Measurements from ENCODE around the gene CD99L2. TPM values are rescaled to one million over a fixed set of nuclear protein-coding genes. Genes with fewer than 3 reads are reported as not detected.

Gene CD99L2
- total and polyA plus RNA-seq, 12 donors = 20.0 to 102 (median 55.4) TPM

DNA sequence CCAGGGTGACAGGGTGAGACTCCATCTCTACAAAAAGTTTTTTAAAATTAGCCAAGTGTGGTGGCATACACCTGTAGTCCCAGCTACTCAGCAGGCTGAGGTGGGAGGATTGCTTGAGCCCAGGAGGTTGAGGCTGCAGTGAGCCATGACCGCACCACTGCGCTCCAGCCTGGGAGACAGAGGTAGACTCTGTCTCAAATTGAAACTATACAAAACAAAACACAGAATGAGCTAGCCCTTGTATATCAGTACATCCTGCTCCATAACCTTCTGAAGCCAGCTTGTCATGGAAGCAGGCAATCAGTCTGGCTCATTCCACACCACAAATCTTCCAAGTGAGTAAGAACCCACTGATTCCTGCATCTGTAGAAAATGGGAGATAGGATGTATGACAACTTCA is 49.0 kb downstream of the CD99L2 start:
- Histone ChIP-seq H3K36me3 (replicated peaks in 1 of 2) (no peaks in the 10 kb centered on the region), H3K4me1 (replicated peaks in 1 of 2) (no peaks in the 10 kb centered on the region), H3K27me3 (no peaks in the 10 kb centered on the region), H3K27ac (no peak overlapping the region), H3K9me3 (replicated peaks in 1 of 3) (no peaks in the 10 kb centered on the region), H3K4me3 (no peak overlapping the region)
- TF ChIP-seq, protein P1, sequence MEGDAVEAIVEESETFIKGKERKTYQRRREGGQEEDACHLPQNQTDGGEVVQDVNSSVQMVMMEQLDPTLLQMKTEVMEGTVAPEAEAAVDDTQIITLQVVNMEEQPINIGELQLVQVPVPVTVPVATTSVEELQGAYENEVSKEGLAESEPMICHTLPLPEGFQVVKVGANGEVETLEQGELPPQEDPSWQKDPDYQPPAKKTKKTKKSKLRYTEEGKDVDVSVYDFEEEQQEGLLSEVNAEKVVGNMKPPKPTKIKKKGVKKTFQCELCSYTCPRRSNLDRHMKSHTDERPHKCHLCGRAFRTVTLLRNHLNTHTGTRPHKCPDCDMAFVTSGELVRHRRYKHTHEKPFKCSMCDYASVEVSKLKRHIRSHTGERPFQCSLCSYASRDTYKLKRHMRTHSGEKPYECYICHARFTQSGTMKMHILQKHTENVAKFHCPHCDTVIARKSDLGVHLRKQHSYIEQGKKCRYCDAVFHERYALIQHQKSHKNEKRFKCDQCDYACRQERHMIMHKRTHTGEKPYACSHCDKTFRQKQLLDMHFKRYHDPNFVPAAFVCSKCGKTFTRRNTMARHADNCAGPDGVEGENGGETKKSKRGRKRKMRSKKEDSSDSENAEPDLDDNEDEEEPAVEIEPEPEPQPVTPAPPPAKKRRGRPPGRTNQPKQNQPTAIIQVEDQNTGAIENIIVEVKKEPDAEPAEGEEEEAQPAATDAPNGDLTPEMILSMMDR (IDR thresholded peaks at IDR 0.05) = no peak
- no peak for TF ChIP-seq POLR2A (IDR thresholded peaks at IDR 0.05)
- DNase-seq = no peak
- whole genome bisulfite sequencing, 4 donors = 93 to 100% (median 96%) methylated on average over 2 of the region's 2 CpGs
- intact Hi-C loops (cut with DNase I) = no loop called here

DNA sequence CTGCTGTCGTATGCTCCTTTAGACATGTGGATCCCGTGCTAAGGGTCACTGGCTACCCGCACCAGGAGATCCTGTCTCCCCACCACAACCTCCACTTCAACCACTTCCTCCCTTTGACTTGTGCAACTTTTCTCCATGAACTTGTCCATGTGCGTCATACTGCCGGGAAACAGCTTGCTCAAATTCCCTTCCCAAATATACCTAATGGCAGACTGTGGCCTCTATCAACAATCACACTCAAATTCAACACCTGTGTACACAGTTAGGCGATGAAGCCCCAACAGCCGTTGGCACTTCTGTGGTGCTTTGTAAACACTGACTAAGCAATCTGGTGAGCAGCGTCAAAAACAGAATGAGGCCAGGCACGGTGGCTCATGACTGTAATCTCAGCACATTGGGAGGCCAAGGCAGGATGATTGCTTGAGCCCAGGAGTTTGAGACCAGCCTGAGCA is 49.5 kb downstream of the CD99L2 start:
- Histone ChIP-seq H3K9me3 (replicated peaks in 1 of 3) (no peaks in the 10 kb centered on the region), H3K4me3 (no peak overlapping the region), H3K36me3 (replicated peaks in 1 of 2) (no peaks in the 10 kb centered on the region), H3K27me3 (no peaks in the 10 kb centered on the region), H3K27ac (no peak overlapping the region), H3K4me1 (replicated peaks in 1 of 2) (no peaks in the 10 kb centered on the region)
- peak in 1 of 7 donors; percentile 5 for DNase-seq
- 67 to 85% (median 78%) methylated on average over 4 to 9 of the region's 9 CpGs for WGBS, 4 donors
- TF ChIP-seq, protein P1 (IDR thresholded peaks at IDR 0.05) = no peak
- no peak for TF ChIP-seq POLR2A (IDR thresholded peaks at IDR 0.05)
- intact Hi-C loops (cut with DNase I) = no loop called here

DNA sequence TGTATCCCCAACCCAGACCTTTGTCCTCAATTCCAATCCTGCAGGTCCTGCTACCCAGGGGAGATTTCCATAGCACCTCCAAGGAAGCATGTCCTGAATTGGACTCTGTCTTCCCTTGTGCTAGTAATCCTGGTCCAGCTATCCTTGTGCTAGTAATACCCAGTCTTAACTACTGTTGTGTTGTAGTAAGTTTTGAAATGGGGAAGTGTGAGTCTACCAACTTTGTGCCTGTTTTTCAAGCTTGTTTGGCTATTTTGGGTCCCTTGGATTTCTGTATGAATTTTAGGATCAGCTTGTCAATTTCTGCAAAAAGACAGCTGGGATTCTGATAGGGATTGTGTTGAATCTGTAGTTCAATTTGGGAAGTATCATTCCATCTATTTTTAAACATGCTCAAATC is 51.4 kb downstream of the CD99L2 start:
- intact Hi-C loops (cut with DNase I) = no loop called here

GRCh38 chrX:150846130-150846529 is 52.3 kb downstream of the CD99L2 start:
- intact Hi-C loops (cut with DNase I) = no loop called here
- WGBS, 4 donors = 86 to 93% (median 91%) methylated on average over 5 of the region's 5 CpGs
- Histone ChIP-seq H3K27ac (no peak overlapping the region), H3K36me3 (replicated peaks in 1 of 2) (no peaks in the 10 kb centered on the region), H3K4me1 (replicated peaks in 1 of 2) (no peaks in the 10 kb centered on the region), H3K9me3 (replicated peaks in 1 of 3) (no peaks in the 10 kb centered on the region), H3K27me3 (no peaks in the 10 kb centered on the region), H3K4me3 (no peak overlapping the region)
- DNase-seq = no peak
- no peak for TF ChIP-seq POLR2A (IDR thresholded peaks at IDR 0.05)
- TF ChIP-seq, protein P1 (IDR thresholded peaks at IDR 0.05) = no peak

More for the DNA sequence above, 51.4 kb downstream of the CD99L2 start:
- no peaks in the 10 kb centered on the region for H3K9me3 ChIP-seq (replicated peaks in 1 of 3)
- no peaks in the 10 kb centered on the region for H3K4me1 ChIP-seq (replicated peaks in 1 of 2)
- H3K27ac ChIP-seq = no peak overlapping the region
- H3K27me3 ChIP-seq = no peaks in the 10 kb centered on the region
- no peak for TF ChIP-seq POLR2A (IDR thresholded peaks at IDR 0.05)
- TF ChIP-seq, protein P1 (IDR thresholded peaks at IDR 0.05) = no peak
- H3K36me3 ChIP-seq (replicated peaks in 1 of 2) = no peaks in the 10 kb centered on the region
- no peak for DNase-seq
- no peak overlapping the region for H3K4me3 ChIP-seq

Data from adrenal gland (tissue), 12 donors.